Type B pancreatic cell (in vitro differentiated cells): ENCODE data around the gene PGAM5. TPM values are rescaled to one million over a fixed set of nuclear protein-coding genes. Genes with fewer than 3 reads are reported as not detected.

ENCODE experiments used
- DNase-seq: peaks from one replicate; pipeline ENCODE4 v3.0.0; 2021; ENCODE audit warnings: mixed read lengths; ENCODE audit not compliant: unreplicated experiment; ENCODE audit errors: extremely low spot score
- H3K27ac Mint-ChIP-seq: 2 replicates; pipeline ENCODE4 v1.8.0; 2021; ENCODE audit warnings: mild to moderate bottlenecking, mixed read lengths
- H3K27me3 Mint-ChIP-seq: 2 replicates; pipeline ENCODE4 v1.8.0; 2021; ENCODE audit warnings: mixed read lengths
- H3K36me3 Mint-ChIP-seq: 2 replicates; pipeline ENCODE4 v1.8.0; 2021; ENCODE audit warnings: mixed read lengths
- H3K4me1 Mint-ChIP-seq: one replicate; pipeline ENCODE4 v1.8.0; 2021; ENCODE audit warnings: mixed read lengths; ENCODE audit not compliant: unreplicated experiment
- H3K4me3 Mint-ChIP-seq: 2 replicates; pipeline ENCODE4 v1.8.0; 2021; ENCODE audit warnings: mild to moderate bottlenecking, mixed read lengths
- H3K9me3 Mint-ChIP-seq: 2 replicates; pipeline ENCODE4 v1.8.0; 2021; ENCODE audit warnings: mixed read lengths
- CTCF ChIP-seq: fragments of 200-600 bp; sonication (generic); conservative IDR thresholded peaks from 2 replicates; pipeline ENCODE4 v1.5.0; 2021; ENCODE audit warnings: antibody characterized with exemption, mild to moderate bottlenecking
- total RNA-seq: library from RNA; stranded (reverse); gene quantifications from 2 replicates; pipeline ENCODE4 v1.2.1, GENCODE V29; 2021; ENCODE audit warnings: low replicate concordance

Gene PGAM5
- total RNA-seq, 1 donor from 2014 or later: 41.0 TPM

GRCh38 chr12:132726386-132726785, 15.7 kb downstream of the PGAM5 start:
- Mint-ChIP-seq H3K27me3 (no peaks in the 10 kb centered on the region), H3K4me1 (peaks cover 7% of the 10 kb centered on the region), H3K36me3 (peaks cover 29% of the 10 kb centered on the region), H3K4me3 (no peak overlapping the region), H3K9me3 (no peaks in the 10 kb centered on the region), H3K27ac (no peak overlapping the region)
- no peak for DNase-seq
- no peak for TF ChIP-seq CTCF

GRCh38 chr12:132727091-132727794, 16.6 kb downstream of the PGAM5 start:
- DNase-seq: no peak
- Mint-ChIP-seq H3K9me3 (no peaks in the 10 kb centered on the region), H3K27me3 (no peaks in the 10 kb centered on the region), H3K4me1 (peaks cover 7% of the 10 kb centered on the region), H3K4me3 (no peak overlapping the region), H3K27ac (no peak overlapping the region), H3K36me3 (peaks cover 33% of the 10 kb centered on the region)
- no peak for TF ChIP-seq CTCF

GRCh38 chr12:132728502-132728901, 17.9 kb downstream of the PGAM5 start:
- Mint-ChIP-seq H3K4me1 (peaks cover 7% of the 10 kb centered on the region), H3K9me3 (no peaks in the 10 kb centered on the region), H3K27ac (no peak overlapping the region), H3K36me3 (peaks cover 36% of the 10 kb centered on the region), H3K4me3 (no peak overlapping the region), H3K27me3 (no peaks in the 10 kb centered on the region)
- DNase-seq: no peak
- TF ChIP-seq CTCF: no peak

- H3K4me3 Mint-ChIP-seq: no peak overlapping the region
- no peaks in the 10 kb centered on the region for H3K27me3 Mint-ChIP-seq
- no peak overlapping the region for H3K27ac Mint-ChIP-seq
- no peak for DNase-seq
- peaks cover 16% of the 10 kb centered on the region for H3K4me1 Mint-ChIP-seq
- peaks cover 45% of the 10 kb centered on the region for H3K36me3 Mint-ChIP-seq
- H3K9me3 Mint-ChIP-seq: no peaks in the 10 kb centered on the region
- no peak for TF ChIP-seq CTCF
These were observed 19.1 kb downstream of the PGAM5 start for GRCh38 chr12:132729541-132730320.

GRCh38 chr12:132730353-132730752, 19.7 kb downstream of the PGAM5 start:
- no peak overlapping the region for H3K27ac Mint-ChIP-seq
- DNase-seq: no peak

More at GRCh38 chr12:132730353-132730752, 19.7 kb downstream of the PGAM5 start:
- no peak for TF ChIP-seq CTCF
- Mint-ChIP-seq H3K27me3 (no peaks in the 10 kb centered on the region), H3K4me1 (peaks cover 16% of the 10 kb centered on the region), H3K36me3 (peaks cover 45% of the 10 kb centered on the region), H3K9me3 (no peaks in the 10 kb centered on the region), H3K4me3 (no peak overlapping the region)
